Stimulated activated CD8-positive, alpha-beta memory T cell treated with anti-CD3 and anti-CD28 coated beads, Interleukin-7, amount 100 ng/mL, for 24 hours (primary cell): ENCODE measurements around the gene LHX3.

ENCODE experiments used
- DNase-seq: peaks from one replicate; pipeline ENCODE4 v3.0.0-alpha.2; 2020; ENCODE audit warnings: low read depth

LHX3 gene

GRCh38 chr9:136207616-136208015 is 2.7 kb upstream of the LHX3 start:
- DNase-seq, result no peak

GRCh38 chr9:136206602-136207275 is 1.8 kb upstream of the LHX3 start:
- no peak for DNase-seq

- no peak for DNase-seq
These were observed 722 bp upstream of the LHX3 start for GRCh38 chr9:136205707-136205992.

GRCh38 chr9:136204145-136204805 is 653 bp downstream of the LHX3 start:
- no peak for DNase-seq

- DNase-seq, result no peak
These were observed 1.4 kb downstream of the LHX3 start for GRCh38 chr9:136203408-136204144.

- DNase-seq, result no peak
These were observed 2.2 kb downstream of the LHX3 start for GRCh38 chr9:136202454-136203407.

GRCh38 chr9:136201609-136202453 is 3.1 kb downstream of the LHX3 start:
- no peak for DNase-seq

GRCh38 chr9:136201174-136201573 is 3.8 kb downstream of the LHX3 start:
- no peak for DNase-seq

GRCh38 chr9:136200424-136200823 is 4.5 kb downstream of the LHX3 start:
- no peak for DNase-seq

- no peak for DNase-seq
These were observed 5.3 kb downstream of the LHX3 start for GRCh38 chr9:136199391-136200288.

GRCh38 chr9:136198605-136199083 is 6.3 kb downstream of the LHX3 start:
- no peak for DNase-seq

GRCh38 chr9:136197930-136198604 is 6.9 kb downstream of the LHX3 start:
- no peak for DNase-seq

- no peak for DNase-seq
These were observed 7.6 kb downstream of the LHX3 start for GRCh38 chr9:136197084-136197875.

GRCh38 chr9:136196404-136197083 is 8.4 kb downstream of the LHX3 start:
- DNase-seq, result no peak

- no peak for DNase-seq
These were observed 10.4 kb downstream of the LHX3 start for GRCh38 chr9:136194540-136194939.

GRCh38 chr9:136193891-136194279 is 11.0 kb downstream of the LHX3 start:
- no peak for DNase-seq

GRCh38 chr9:136193127-136193890 is 11.6 kb downstream of the LHX3 start:
- no peak for DNase-seq
